Measurements from ENCODE around the gene ZNF222.

Gene ZNF222

DNA sequence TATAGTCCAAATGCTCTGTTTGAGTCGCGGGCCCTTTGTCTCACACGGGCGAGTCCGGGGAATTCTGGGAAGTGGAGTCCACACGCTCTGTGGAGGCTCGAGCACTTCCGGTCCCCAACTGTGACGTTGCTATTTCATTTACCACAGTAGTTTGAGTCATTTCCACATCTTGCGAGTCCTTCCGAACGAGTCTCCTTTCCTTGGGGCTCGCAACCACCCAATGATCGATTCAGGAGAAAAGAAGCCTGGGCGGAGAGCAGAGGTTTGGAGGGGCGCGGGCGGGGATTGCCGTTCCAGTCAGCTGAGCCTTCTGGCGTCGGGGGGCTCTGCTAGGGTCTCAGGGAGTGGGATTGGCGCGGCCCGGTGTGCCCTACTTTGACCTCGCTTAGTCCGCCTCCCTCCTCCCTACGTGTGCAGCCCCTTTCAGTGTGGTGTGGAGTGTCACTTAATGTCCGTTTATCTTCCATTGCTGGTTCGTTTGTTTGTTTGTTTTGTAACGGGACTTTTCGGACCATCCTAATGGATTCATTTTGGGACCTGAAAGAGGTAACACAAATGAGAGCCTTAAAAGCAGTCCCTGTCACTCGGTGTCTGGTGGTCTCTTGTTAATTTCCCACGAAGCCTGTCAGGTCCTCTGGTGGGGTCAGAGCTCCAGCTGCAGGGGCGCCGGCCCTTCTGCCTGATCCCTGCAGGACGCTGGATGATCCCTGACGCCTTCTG lies at the start of gene ZNF222:
TSS of gene ZNF222 (plus strand) at position 163 of the 720 bp plus-strand sequence. CDS start at position 221, 58 bp downstream.
- peak within 1 kb of the TSS; percentile 76 for H3K4me3 ChIP-seq (ENCODE audit: low read depth, low read length)
- TF ChIP-seq, protein P1, sequence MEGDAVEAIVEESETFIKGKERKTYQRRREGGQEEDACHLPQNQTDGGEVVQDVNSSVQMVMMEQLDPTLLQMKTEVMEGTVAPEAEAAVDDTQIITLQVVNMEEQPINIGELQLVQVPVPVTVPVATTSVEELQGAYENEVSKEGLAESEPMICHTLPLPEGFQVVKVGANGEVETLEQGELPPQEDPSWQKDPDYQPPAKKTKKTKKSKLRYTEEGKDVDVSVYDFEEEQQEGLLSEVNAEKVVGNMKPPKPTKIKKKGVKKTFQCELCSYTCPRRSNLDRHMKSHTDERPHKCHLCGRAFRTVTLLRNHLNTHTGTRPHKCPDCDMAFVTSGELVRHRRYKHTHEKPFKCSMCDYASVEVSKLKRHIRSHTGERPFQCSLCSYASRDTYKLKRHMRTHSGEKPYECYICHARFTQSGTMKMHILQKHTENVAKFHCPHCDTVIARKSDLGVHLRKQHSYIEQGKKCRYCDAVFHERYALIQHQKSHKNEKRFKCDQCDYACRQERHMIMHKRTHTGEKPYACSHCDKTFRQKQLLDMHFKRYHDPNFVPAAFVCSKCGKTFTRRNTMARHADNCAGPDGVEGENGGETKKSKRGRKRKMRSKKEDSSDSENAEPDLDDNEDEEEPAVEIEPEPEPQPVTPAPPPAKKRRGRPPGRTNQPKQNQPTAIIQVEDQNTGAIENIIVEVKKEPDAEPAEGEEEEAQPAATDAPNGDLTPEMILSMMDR (conservative IDR thresholded peaks at IDR 0.05; ENCODE audit: low read depth, low read length) = no peak
- peak; percentile 91 for DNase-seq (ENCODE audit: low read depth)

DNA sequence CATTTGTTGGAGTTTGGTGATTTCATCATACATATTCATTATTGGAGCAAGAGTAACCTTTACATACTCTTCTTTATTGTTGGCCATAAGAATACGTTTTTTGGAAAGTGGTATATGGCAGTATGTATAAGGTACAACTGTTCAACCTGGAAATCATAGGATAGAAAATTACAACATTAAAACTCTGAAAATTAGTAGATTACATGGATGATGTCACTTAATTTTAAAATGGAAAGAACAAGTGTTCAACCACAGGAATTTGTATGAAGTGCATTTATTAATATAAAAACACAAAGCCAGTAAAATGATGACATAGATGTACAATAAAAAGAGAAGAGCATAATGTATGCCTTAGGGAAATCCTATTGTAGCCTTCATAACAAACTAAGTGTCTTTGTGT lies 48.4 kb upstream of the ZNF222 start:
- DNase-seq (ENCODE audit: low read depth) = no peak
- no peak overlapping the region for H3K4me3 ChIP-seq (ENCODE audit: low read depth, low read length)
- TF ChIP-seq, protein P1 (conservative IDR thresholded peaks at IDR 0.05; ENCODE audit: low read depth, low read length) = no peak

DNA sequence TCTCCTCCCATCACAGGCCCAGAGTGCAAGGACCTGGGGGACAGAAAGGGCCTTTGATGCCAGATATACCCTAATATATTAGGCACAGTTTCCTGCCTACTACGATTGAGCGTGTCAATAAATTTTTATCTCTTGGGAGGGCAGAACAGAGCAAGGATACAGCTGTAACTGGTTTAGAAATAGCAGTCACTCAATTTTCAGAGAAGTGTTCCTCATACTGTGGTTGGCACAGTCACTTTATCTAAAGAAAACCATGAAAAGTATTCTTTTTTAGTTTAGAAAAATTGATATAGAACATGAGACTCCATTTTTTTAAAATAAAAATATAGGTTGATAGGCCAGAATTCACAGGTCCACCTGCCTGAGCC lies 41.7 kb upstream of the ZNF222 start:
- H3K4me3 ChIP-seq (ENCODE audit: low read depth, low read length) = peak overlapping the region; percentile 87
- no peak for DNase-seq (ENCODE audit: low read depth)
- TF ChIP-seq, protein P1 (conservative IDR thresholded peaks at IDR 0.05; ENCODE audit: low read depth, low read length) = no peak

DNA sequence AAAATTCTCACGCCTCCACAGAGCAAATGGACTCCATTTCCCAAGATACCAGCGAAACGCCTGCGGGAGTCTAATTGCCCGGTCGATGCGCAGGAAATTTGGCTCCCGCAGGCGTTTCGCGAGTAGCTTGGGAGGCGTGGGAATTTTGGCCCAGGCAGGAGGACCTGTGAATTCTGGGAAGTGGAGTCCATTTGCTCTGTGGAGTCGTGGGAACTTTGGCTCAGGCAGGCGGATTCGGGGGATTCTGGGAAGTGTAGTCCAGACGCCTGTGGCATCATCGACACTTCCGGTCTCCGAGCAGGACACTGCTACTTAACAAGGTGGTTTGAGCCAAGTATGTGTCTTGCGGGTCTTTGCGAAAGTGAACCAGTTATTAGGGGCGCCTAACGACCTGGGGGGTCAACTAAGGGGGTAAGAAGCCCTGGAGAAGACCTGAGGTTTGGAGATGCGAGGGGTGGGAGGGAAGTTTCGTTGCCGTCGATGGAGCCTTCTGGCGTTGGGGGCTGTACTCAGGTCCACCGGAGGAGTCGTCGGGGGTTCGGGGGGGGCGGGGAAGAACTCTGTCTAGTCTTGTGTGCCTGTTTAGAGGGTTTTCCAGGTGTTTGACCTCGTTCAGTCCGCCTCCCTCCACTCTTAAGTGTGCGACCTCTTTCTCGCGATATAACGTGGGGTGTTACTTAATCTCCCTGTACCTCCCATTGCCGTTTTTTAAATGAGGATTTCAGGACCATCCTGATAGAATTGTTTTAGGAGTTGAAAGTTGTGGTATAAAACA lies 41.1 kb upstream of the ZNF222 start, which contains the start of gene ZNF155:
TSS of gene ZNF155 (plus strand) at position 277 of the 775 bp plus-strand sequence. CDS start 4,356 bp downstream, outside the sequence.
- TF ChIP-seq, protein P1 (conservative IDR thresholded peaks at IDR 0.05; ENCODE audit: low read depth, low read length) = no peak
- DNase-seq (ENCODE audit: low read depth) = peak; percentile 98
- peak within 1 kb of the TSS; percentile 87 for H3K4me3 ChIP-seq (ENCODE audit: low read depth, low read length)

DNA sequence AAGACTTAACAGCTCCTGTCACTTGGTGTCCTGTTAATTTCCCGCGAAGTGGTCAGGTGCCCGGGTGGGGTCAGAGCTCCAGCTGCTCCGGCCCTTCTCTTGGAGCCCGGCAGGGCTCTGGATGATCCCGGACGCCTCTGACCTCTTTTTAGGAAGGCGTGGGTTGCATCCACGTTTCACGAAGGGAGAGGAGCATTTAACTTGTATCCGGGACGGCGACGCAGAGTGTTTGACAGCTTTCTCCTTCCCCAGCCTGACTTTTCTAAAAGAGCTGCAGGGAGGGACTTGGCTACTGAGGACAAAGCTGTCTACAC lies 40.5 kb upstream of the ZNF222 start:
- DNase-seq (ENCODE audit: low read depth) = peak; percentile 11

DNA sequence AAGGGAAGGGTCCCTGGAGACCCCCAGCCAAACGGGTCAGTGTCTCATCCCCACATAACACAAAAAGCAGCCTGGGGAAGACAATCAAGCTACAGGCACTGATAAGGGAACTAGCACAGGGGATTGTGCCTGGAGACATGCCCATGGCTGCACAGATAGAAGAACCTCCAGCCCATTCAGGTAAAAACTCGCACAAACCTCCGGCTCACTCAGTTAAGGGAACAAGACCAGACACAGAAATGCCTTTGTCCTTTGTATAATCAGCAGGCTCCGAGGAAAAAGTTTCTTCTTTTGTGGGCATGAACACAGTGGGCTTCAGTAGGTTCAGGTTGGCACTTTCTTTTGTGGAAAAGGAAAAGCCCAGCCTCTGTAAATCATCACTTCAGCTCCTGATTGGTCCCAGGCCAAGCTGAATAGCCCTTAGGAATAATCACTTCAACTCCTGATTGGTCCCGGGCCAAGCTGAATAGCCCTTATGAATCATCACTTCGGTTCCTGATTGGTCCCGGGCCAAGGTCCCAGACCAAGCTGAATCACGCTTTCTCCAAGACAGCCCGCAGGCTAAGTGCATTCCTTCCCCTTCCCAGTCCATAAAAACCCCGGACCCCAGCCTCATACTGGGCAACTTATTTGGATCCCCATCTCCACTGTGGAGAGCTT lies 27.4 kb upstream of the ZNF222 start:
- H3K4me3 ChIP-seq (ENCODE audit: low read depth, low read length) = no peak overlapping the region
- DNase-seq (ENCODE audit: low read depth) = no peak
- TF ChIP-seq, protein P1 (conservative IDR thresholded peaks at IDR 0.05; ENCODE audit: low read depth, low read length) = no peak

More for the DNA sequence above, 40.5 kb upstream of the ZNF222 start:
- peak overlapping the region; percentile 87 for H3K4me3 ChIP-seq (ENCODE audit: low read depth, low read length)
- TF ChIP-seq, protein P1 (conservative IDR thresholded peaks at IDR 0.05; ENCODE audit: low read depth, low read length) = no peak

All from choroid plexus epithelial cell (primary cell).